ENCODE measurements around the gene PCIF1.
"Not testable (repeated sequence)": the region's sequence is repeated elsewhere in the genome, so short reads cannot be mapped to it uniquely, and the experiment has no call there.

The PCIF1 gene

GRCh38 chr20:45983279-45983743 is 48.8 kb downstream of the PCIF1 start:
- no peak for TF ChIP-seq CTCF (IDR thresholded peaks at IDR 0.05; ENCODE audit: control insufficient read depth, insufficient read depth, low read depth, low read length, missing control alignments)
- no peak overlapping the region for H3K4me3 ChIP-seq (ENCODE audit: control insufficient read depth, low read depth, low read length)
- DNase-seq (ENCODE audit: low read depth) = no peak

- TF ChIP-seq CTCF (IDR thresholded peaks at IDR 0.05; ENCODE audit: control insufficient read depth, insufficient read depth, low read depth, low read length, missing control alignments) = peak; percentile 27
- no peak overlapping the region for H3K4me3 ChIP-seq (ENCODE audit: control insufficient read depth, low read depth, low read length)
- DNase-seq (ENCODE audit: low read depth) = no peak
Measured at GRCh38 chr20:45985573-45985972, 51.1 kb downstream of the PCIF1 start.

GRCh38 chr20:45987108-45987780 is 52.8 kb downstream of the PCIF1 start:
- no peak overlapping the region for H3K4me3 ChIP-seq (ENCODE audit: control insufficient read depth, low read depth, low read length)
- peak; percentile 91 for TF ChIP-seq CTCF (IDR thresholded peaks at IDR 0.05; ENCODE audit: control insufficient read depth, insufficient read depth, low read depth, low read length, missing control alignments)
- DNase-seq (ENCODE audit: low read depth) = no peak

- not testable (repeated sequence) for H3K4me3 ChIP-seq (ENCODE audit: control insufficient read depth, low read depth, low read length); DNase-seq (ENCODE audit: low read depth)
Measured at GRCh38 chr20:45988830-45989229, 54.3 kb downstream of the PCIF1 start.

GRCh38 chr20:45991616-45992015 is 57.1 kb downstream of the PCIF1 start:
- DNase-seq (ENCODE audit: low read depth) = no peak
- no peak overlapping the region for H3K4me3 ChIP-seq (ENCODE audit: control insufficient read depth, low read depth, low read length)
- TF ChIP-seq CTCF (IDR thresholded peaks at IDR 0.05; ENCODE audit: control insufficient read depth, insufficient read depth, low read depth, low read length, missing control alignments) = no peak

- no peak for DNase-seq (ENCODE audit: low read depth)
- H3K4me3 ChIP-seq (ENCODE audit: control insufficient read depth, low read depth, low read length) = no peak overlapping the region
- TF ChIP-seq CTCF (IDR thresholded peaks at IDR 0.05; ENCODE audit: control insufficient read depth, insufficient read depth, low read depth, low read length, missing control alignments) = no peak
Measured at GRCh38 chr20:45993197-45993951, 58.9 kb downstream of the PCIF1 start.

GRCh38 chr20:45994761-45995493 is 60.4 kb downstream of the PCIF1 start:
- no peak for DNase-seq (ENCODE audit: low read depth)
- TF ChIP-seq CTCF (IDR thresholded peaks at IDR 0.05; ENCODE audit: control insufficient read depth, insufficient read depth, low read depth, low read length, missing control alignments) = no peak

GRCh38 chr20:45995495-45996097 is 61.1 kb downstream of the PCIF1 start:
- DNase-seq (ENCODE audit: low read depth); H3K4me3 ChIP-seq (ENCODE audit: control insufficient read depth, low read depth, low read length): not testable (repeated sequence)

More at GRCh38 chr20:45994761-45995493, 60.4 kb downstream of the PCIF1 start:
- H3K4me3 ChIP-seq (ENCODE audit: control insufficient read depth, low read depth, low read length) = no peak overlapping the region
